ENCODE data around the gene SETD4.

SETD4 gene

DNA sequence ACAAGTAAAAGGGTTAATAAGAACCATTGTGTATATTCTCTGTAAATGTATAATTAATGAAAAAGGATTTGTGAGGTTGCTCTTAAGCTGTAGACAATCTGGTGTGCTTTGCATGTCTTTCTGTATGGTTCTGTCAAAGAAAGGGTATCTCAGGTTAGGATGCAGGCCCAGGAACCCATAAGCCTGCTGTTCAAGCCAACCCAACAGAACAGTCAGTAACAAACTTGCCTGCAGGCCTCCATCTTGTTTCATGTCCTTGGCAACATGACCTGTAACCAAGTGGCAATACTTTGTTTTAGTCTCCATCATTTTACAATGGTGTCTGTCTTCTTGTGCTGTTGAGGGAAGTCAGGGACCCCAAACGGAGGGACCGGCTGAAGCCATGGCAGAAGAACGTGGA, 38.7 kb upstream of the SETD4 start:
- Histone ChIP-seq H4K8ac (ENCODE audit: low read length) (no peak overlapping the region), H2BK15ac (ENCODE audit: low read depth, poor library complexity, severe bottlenecking) (no peak overlapping the region), H2BK5ac (ENCODE audit: low read depth, low read length, poor library complexity, severe bottlenecking) (no peak overlapping the region), H4K91ac (ENCODE audit: low read length) (no peak overlapping the region), H3K27me3 (ENCODE audit: control insufficient read depth in 1 of 2, insufficient read depth in 1 of 2, low read length in 2 of 2) (peaks cover 0 to 5% of the 10 kb centered on the region in 2 experiments), H3K4me2 (ENCODE audit: low read length, poor library complexity, severe bottlenecking) (no peak overlapping the region), H3K18ac (ENCODE audit: low read depth in 1 of 2, low read length in 2 of 2) (no peak overlapping the region), H2AFZ (ENCODE audit: low read depth, low read length) (no peak overlapping the region), H3K27ac (ENCODE audit: low read length, poor library complexity, severe bottlenecking) (no peak overlapping the region), H3K9me3 (ENCODE audit: control insufficient read depth, low read length) (peaks cover 3% of the 10 kb centered on the region), H3K4ac (ENCODE audit: low read depth in 1 of 2, low read length in 2 of 2) (no peak overlapping the region), H2AK5ac (ENCODE audit: low read length, severe bottlenecking) (no peak overlapping the region), H3K9ac (ENCODE audit: low read length) (no peak overlapping the region), H3K79me1 (replicated peaks; ENCODE audit: low read length, poor library complexity, severe bottlenecking) (no peaks in the 10 kb centered on the region), H3K14ac (ENCODE audit: low read length in 2 of 2) (no peak overlapping the region), H2BK12ac (ENCODE audit: low read length in 2 of 2) (no peak overlapping the region), H3K4me1 (ENCODE audit: control insufficient read depth, insufficient read depth, low read depth, low read length) (peaks cover 4% of the 10 kb centered on the region), H3K23ac (ENCODE audit: low read length in 2 of 2) (no peak overlapping the region), H3K4me3 (ENCODE audit: insufficient read depth in 1 of 2, low read depth in 1 of 2, low read length in 2 of 2) (no peak overlapping the region), H2BK120ac (ENCODE audit: low read depth, low read length) (no peak overlapping the region), H3K36me3 (ENCODE audit: control insufficient read depth in 1 of 2, insufficient read depth in 2 of 2, low read depth in 1 of 2, low read length in 2 of 2) (no peaks in the 10 kb centered on the region)
- DNase-seq: no peak
- WGBS: 90% methylated on average over 2 of the region's 3 CpGs

DNA sequence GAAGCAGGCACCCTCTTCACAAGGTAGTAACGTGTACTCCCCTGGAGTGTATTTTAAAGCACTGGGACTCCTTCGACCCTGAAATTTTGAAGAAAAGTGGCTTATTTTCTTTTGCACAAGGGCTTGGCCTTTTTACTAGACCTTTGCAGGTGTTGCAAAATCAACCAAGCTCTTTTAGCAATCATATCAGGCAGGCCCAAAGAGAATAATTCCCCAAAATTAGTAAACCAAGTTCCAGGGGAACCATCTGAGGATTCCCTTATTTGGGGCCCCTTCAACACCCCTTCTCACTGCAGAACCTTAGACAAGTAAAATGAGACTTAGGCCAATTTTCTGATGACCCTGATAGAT, 37.8 kb upstream of the SETD4 start:
- H2AFZ ChIP-seq (ENCODE audit: low read depth, low read length): no peak overlapping the region
- H3K9me3 ChIP-seq (ENCODE audit: control insufficient read depth, low read length): peaks cover 11% of the 10 kb centered on the region
- H3K18ac ChIP-seq (ENCODE audit: low read depth in 1 of 2, low read length in 2 of 2): no peak overlapping the region
- H3K4ac ChIP-seq (ENCODE audit: low read depth in 1 of 2, low read length in 2 of 2): no peak overlapping the region
- H2BK120ac ChIP-seq (ENCODE audit: low read depth, low read length): no peak overlapping the region
- no peak overlapping the region for H3K4me3 ChIP-seq (ENCODE audit: insufficient read depth in 1 of 2, low read depth in 1 of 2, low read length in 2 of 2)
- peak overlapping the region; percentile 73 for H3K27ac ChIP-seq (ENCODE audit: low read length, poor library complexity, severe bottlenecking)
- H2BK12ac ChIP-seq (ENCODE audit: low read length in 2 of 2): no peak overlapping the region
- H3K27me3 ChIP-seq (ENCODE audit: control insufficient read depth in 1 of 2, insufficient read depth in 1 of 2, low read length in 2 of 2): peaks cover 0 to 5% of the 10 kb centered on the region in 2 experiments
- no peaks in the 10 kb centered on the region for H3K79me1 ChIP-seq (replicated peaks; ENCODE audit: low read length, poor library complexity, severe bottlenecking)
- H3K36me3 ChIP-seq (ENCODE audit: control insufficient read depth in 1 of 2, insufficient read depth in 2 of 2, low read depth in 1 of 2, low read length in 2 of 2): no peaks in the 10 kb centered on the region
- 64% methylated on average over 2 of the region's 2 CpGs for WGBS
- no peak overlapping the region for H2BK5ac ChIP-seq (ENCODE audit: low read depth, low read length, poor library complexity, severe bottlenecking)
- no peak overlapping the region for H4K8ac ChIP-seq (ENCODE audit: low read length)
- H3K4me2 ChIP-seq (ENCODE audit: low read length, poor library complexity, severe bottlenecking): peak overlapping the region; percentile 10
- no peak for DNase-seq
- H3K9ac ChIP-seq (ENCODE audit: low read length): no peak overlapping the region
- H3K14ac ChIP-seq (ENCODE audit: low read length in 2 of 2): no peak overlapping the region
- no peak overlapping the region for H2AK5ac ChIP-seq (ENCODE audit: low read length, severe bottlenecking)
- peaks cover 4% of the 10 kb centered on the region for H3K4me1 ChIP-seq (ENCODE audit: control insufficient read depth, insufficient read depth, low read depth, low read length)
- no peak overlapping the region for H2BK15ac ChIP-seq (ENCODE audit: low read depth, poor library complexity, severe bottlenecking)
- H3K23ac ChIP-seq (ENCODE audit: low read length in 2 of 2): no peak overlapping the region
- no peak overlapping the region for H4K91ac ChIP-seq (ENCODE audit: low read length)

DNA sequence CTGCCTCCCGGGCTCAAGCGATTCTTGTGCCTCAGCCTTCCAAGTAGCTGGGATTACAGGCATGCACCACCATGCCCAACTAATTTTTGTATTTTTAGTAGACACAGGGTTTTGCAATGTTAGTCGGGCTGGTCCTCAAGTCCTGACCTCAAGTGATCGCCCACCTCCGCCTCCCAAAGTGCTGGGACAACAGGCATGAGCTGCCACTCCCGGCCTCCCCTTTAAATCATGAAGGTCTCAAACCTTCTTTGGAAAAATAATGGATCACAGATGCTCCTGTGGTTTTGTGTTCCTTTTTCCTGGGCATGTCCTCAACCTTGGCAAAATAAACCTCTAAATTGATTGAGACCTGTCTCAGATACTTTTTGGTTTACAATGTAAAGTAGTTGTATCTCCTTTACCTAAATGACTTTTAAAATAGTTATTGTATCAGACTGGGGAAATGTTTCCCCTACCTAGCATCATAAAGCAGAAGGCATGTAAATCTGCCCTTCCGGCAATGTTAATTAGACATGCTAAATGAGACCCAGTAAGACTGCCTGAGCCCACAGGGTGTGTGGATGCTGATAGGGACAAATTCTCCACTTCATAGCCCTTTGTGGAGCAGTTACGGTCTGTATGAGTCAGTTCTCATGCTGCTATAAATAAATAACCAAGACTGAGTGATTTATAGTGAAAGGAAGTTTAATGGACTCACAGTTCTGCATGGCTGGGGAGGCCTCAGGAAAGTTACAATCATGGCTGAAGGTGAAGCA, 37.3 kb upstream of the SETD4 start:
- Histone ChIP-seq H3K27ac (ENCODE audit: low read length, poor library complexity, severe bottlenecking) (peak overlapping the region; percentile 73), H3K4ac (ENCODE audit: low read depth in 1 of 2, low read length in 2 of 2) (no peak overlapping the region), H3K4me2 (ENCODE audit: low read length, poor library complexity, severe bottlenecking) (peak overlapping the region; percentile 10), H4K8ac (ENCODE audit: low read length) (no peak overlapping the region), H2BK12ac (ENCODE audit: low read length in 2 of 2) (no peak overlapping the region), H2AFZ (ENCODE audit: low read depth, low read length) (no peak overlapping the region), H3K18ac (ENCODE audit: low read depth in 1 of 2, low read length in 2 of 2) (no peak overlapping the region), H3K9me3 (ENCODE audit: control insufficient read depth, low read length) (peaks cover 13% of the 10 kb centered on the region), H2AK5ac (ENCODE audit: low read length, severe bottlenecking) (peak overlapping the region; percentile 84), H2BK5ac (ENCODE audit: low read depth, low read length, poor library complexity, severe bottlenecking) (no peak overlapping the region), H3K27me3 (ENCODE audit: control insufficient read depth in 1 of 2, insufficient read depth in 1 of 2, low read length in 2 of 2) (peaks cover 0 to 5% of the 10 kb centered on the region in 2 experiments), H3K14ac (ENCODE audit: low read length in 2 of 2) (no peak overlapping the region), H3K4me1 (ENCODE audit: control insufficient read depth, insufficient read depth, low read depth, low read length) (peaks cover 4% of the 10 kb centered on the region), H2BK15ac (ENCODE audit: low read depth, poor library complexity, severe bottlenecking) (no peak overlapping the region), H3K36me3 (ENCODE audit: control insufficient read depth in 1 of 2, insufficient read depth in 2 of 2, low read depth in 1 of 2, low read length in 2 of 2) (no peaks in the 10 kb centered on the region), H3K23ac (ENCODE audit: low read length in 2 of 2) (no peak overlapping the region), H3K4me3 (ENCODE audit: insufficient read depth in 1 of 2, low read depth in 1 of 2, low read length in 2 of 2) (no peak overlapping the region), H3K9ac (ENCODE audit: low read length) (no peak overlapping the region), H3K79me1 (replicated peaks; ENCODE audit: low read length, poor library complexity, severe bottlenecking) (no peaks in the 10 kb centered on the region), H4K91ac (ENCODE audit: low read length) (no peak overlapping the region), H2BK120ac (ENCODE audit: low read depth, low read length) (no peak overlapping the region)
- 69% methylated on average over 8 of the region's 8 CpGs for WGBS
- peak; percentile 46 for DNase-seq

DNA sequence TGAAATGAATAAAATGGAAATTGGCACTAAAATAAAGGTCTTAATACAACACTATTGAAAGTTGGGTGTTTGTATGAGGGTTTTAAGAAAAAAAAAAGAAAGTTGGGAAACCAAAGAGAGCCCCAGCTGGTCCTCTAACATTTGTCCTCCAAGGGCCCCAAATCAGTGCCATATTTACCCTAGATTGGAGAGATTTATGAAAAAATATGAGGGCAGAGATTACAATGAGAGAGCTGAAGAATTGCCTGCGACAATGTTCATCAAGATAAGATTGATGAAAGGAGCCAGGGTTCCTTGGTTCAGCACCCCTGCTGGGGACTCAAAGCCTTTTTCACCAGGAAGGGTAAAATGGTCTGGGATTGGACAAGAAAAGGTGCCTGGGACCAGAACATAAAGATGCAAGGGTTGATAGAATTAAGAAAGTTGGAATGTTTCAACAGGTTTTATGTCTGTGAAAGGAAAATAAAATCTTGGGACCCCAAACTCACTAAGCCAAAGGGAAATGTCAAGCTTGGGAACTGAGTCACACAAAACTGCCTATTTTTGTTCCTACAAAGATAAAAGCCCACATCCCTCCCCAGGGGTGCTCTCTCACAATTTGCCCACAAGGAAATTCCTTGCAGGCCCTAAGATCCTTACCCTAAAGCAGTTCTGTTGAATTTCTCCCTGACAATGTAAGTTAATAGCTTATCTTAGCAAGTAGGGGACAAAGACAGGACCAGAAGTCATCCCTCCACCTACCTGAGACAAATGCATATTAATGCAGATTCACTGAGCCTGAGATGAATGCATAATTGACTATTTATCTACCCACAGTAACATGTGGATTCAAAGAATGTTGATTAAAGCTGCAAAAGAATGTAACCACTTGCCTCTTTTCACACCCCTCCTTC, 36.3 kb upstream of the SETD4 start:
- peak overlapping the region; percentile 23 for H3K27ac ChIP-seq (ENCODE audit: low read length, poor library complexity, severe bottlenecking)
- H3K4me1 ChIP-seq (ENCODE audit: control insufficient read depth, insufficient read depth, low read depth, low read length): peaks cover 4% of the 10 kb centered on the region
- no peak overlapping the region for H3K4me3 ChIP-seq (ENCODE audit: insufficient read depth in 1 of 2, low read depth in 1 of 2, low read length in 2 of 2)
- no peak overlapping the region for H2AK5ac ChIP-seq (ENCODE audit: low read length, severe bottlenecking)
- H3K18ac ChIP-seq (ENCODE audit: low read depth in 1 of 2, low read length in 2 of 2): no peak overlapping the region
- H2BK12ac ChIP-seq (ENCODE audit: low read length in 2 of 2): no peak overlapping the region
- no peak overlapping the region for H3K9ac ChIP-seq (ENCODE audit: low read length)
- no peak overlapping the region for H2BK15ac ChIP-seq (ENCODE audit: low read depth, poor library complexity, severe bottlenecking)
- H3K23ac ChIP-seq (ENCODE audit: low read length in 2 of 2): no peak overlapping the region
- WGBS: 13% methylated on average over 1 of the region's 1 CpG
- H3K9me3 ChIP-seq (ENCODE audit: control insufficient read depth, low read length): peaks cover 13% of the 10 kb centered on the region
- H2BK5ac ChIP-seq (ENCODE audit: low read depth, low read length, poor library complexity, severe bottlenecking): no peak overlapping the region
- no peak for DNase-seq
- H3K27me3 ChIP-seq (ENCODE audit: control insufficient read depth in 1 of 2, insufficient read depth in 1 of 2, low read length in 2 of 2): peaks cover 0 to 5% of the 10 kb centered on the region in 2 experiments
- no peak overlapping the region for H3K4ac ChIP-seq (ENCODE audit: low read depth in 1 of 2, low read length in 2 of 2)
- no peak overlapping the region for H2BK120ac ChIP-seq (ENCODE audit: low read depth, low read length)
- H2AFZ ChIP-seq (ENCODE audit: low read depth, low read length): no peak overlapping the region
- no peak overlapping the region for H4K8ac ChIP-seq (ENCODE audit: low read length)
- H4K91ac ChIP-seq (ENCODE audit: low read length): no peak overlapping the region
- H3K36me3 ChIP-seq (ENCODE audit: control insufficient read depth in 1 of 2, insufficient read depth in 2 of 2, low read depth in 1 of 2, low read length in 2 of 2): no peaks in the 10 kb centered on the region
- no peak overlapping the region for H3K14ac ChIP-seq (ENCODE audit: low read length in 2 of 2)
- H3K79me1 ChIP-seq (replicated peaks; ENCODE audit: low read length, poor library complexity, severe bottlenecking): no peaks in the 10 kb centered on the region
- peak overlapping the region; percentile 43 for H3K4me2 ChIP-seq (ENCODE audit: low read length, poor library complexity, severe bottlenecking)
